Transverse colon (tissue), 4 donors: ENCODE data around the gene BSDC1. TPM values are rescaled to one million over a fixed set of nuclear protein-coding genes. Genes with fewer than 3 reads are reported as not detected.
A peak's percentile ranks its signal among the peaks of the same experiment; 100 is the strongest.

Experiments
- DNase-seq: peaks from one replicate; pipeline ENCODE4 v3.0.0-alpha.2; 2019
- H3K27ac ChIP-seq, 4 donors: fragments of 200-600 bp; sonication (generic); 2 replicates each; pipeline ENCODE4 v1.5.1; 2016 to 2018; ENCODE audit warnings: inconsistent platforms in 4 of 4
- H3K27me3 ChIP-seq: fragments of 200-600 bp; sonication (generic); 2 replicates; pipeline ENCODE4 v1.5.1; 2017; ENCODE audit warnings: inconsistent platforms
- H3K36me3 ChIP-seq, 4 donors: fragments of 200-600 bp; sonication (generic); 2 replicates each; pipeline ENCODE4 v1.5.1; 2017 to 2019; ENCODE audit warnings: inconsistent platforms in 4 of 4
- H3K4me1 ChIP-seq, 4 donors: fragments of 200-600 bp; sonication (generic); 2 replicates each; pipeline ENCODE4 v1.5.1; 2017 to 2020; ENCODE audit warnings: inconsistent platforms in 4 of 4
- H3K4me3 ChIP-seq, 4 donors: fragments of 200-600 bp; sonication (generic); 1 replicate in 1 of 4; 2 replicates in 3 of 4; pipeline versions ENCODE4 v1.5.1 to v1.6.1; 2017 to 2019; ENCODE audit warnings: inconsistent platforms in 4 of 4
- H3K9me3 ChIP-seq, 2 donors: fragments of 200-600 bp; sonication (generic); 2 replicates each; pipeline ENCODE4 v1.5.1; 2017 to 2019; ENCODE audit warnings: inconsistent platforms in 2 of 2
- EP300 ChIP-seq: sonication (generic); formaldehyde crosslinking; IDR thresholded peaks from one replicate; pipeline ENCODE4 v1.6.1; 2017; ENCODE audit warnings: antibody characterized with exemption, low read depth
- POLR2A ChIP-seq: fragments of 450-650 bp; IDR thresholded peaks from one replicate; pipeline ENCODE4 v1.6.1; 2016; ENCODE audit warnings: antibody characterized with exemption, mild to moderate bottlenecking, moderate library complexity
- POLR2AphosphoS5 ChIP-seq, 3 donors: sonication (generic); formaldehyde crosslinking; IDR thresholded peaks; one replicate each; pipeline ENCODE4 v1.6.1; 2016; ENCODE audit warnings: antibody characterized with exemption in 3 of 3
- WGBS, 2 donors: methylation state at CpG; one replicate each; pipeline ENCODE4 v1.1.5; 2018; ENCODE audit warnings: low coverage in 1 of 2; 5-methylcytosine and 5-hydroxymethylcytosine counted together
- in situ Hi-C, 4 donors: fragments of 200-750 bp; cut with MboI; loops; one replicate each; pipeline versions ENCODE4 v1.15.0 to v1.15.1; 2017; ENCODE audit warnings: low sequenced_read_pairs in 3 of 4, low pct_ligation_motif_present in 1 of 4, low pct_unique_long_range_greater_than_20kb in 1 of 4
- intact Hi-C: fragments of 100-400 bp; cut with DNase I; formaldehyde crosslinking; loops from one replicate; pipeline ENCODE4 v1.15.1; 2023; ENCODE audit warnings: low total_unique reads
- total RNA-seq, 4 donors: library from RNA; depleted of rRNA; stranded (reverse); fragments of >200 nt; gene quantifications; one replicate each; pipeline ENCODE4 v1.1.0, GENCODE V29; 2016
- TF ChIP-seq, protein P1 (sequence below), 5 experiments: fragments of 200-600 bp in 3 of 5; fragments of 450-650 bp in 2 of 5; sonication (generic) in 3 of 5; IDR thresholded peaks; 1 replicate in 2 of 5; 2 replicates in 3 of 5; pipeline ENCODE4 v1.5.1; 2016 to 2017; ENCODE audit warnings: antibody characterized with exemption in 5 of 5, inconsistent platforms in 3 of 5, mild to moderate bottlenecking in 2 of 5, moderate library complexity in 1 of 5

Gene BSDC1
- total RNA-seq, 4 donors from 2014 or later: 94.8 to 140 (median 117) TPM

- no peaks in the 10 kb centered on the region for H3K27me3 ChIP-seq
- in situ Hi-C loops (loop anchor here in 1 of 4 donors (25.0 kb wide), 1 partner anchor 183 kb away; the partner anchor contains the start of genes CCDC28B, DCDC2B, EIF3I and IQCC), intact Hi-C loops (no loop called here)
- H3K4me1 ChIP-seq: peaks cover 23 to 34% (median 29%) of the 10 kb centered on the region in 4 donors
- 2 to 3% methylated on average over 6 to 14 of the region's 14 CpGs for WGBS, 2 donors
- peak overlapping the region; percentile 44 to 77 (median 66) for H3K4me3 ChIP-seq
- H3K36me3 ChIP-seq: peaks cover 0 to 11% (median 3%) of the 10 kb centered on the region in 4 donors
- H3K27ac ChIP-seq: peak overlapping the region; percentile 86 to 98 (median 90)
- TF ChIP-seq POLR2A (no peak), EP300 (no peak), POLR2AphosphoS5 (IDR thresholded peaks at IDR 0.05) (no peak)
- TF ChIP-seq, protein P1, sequence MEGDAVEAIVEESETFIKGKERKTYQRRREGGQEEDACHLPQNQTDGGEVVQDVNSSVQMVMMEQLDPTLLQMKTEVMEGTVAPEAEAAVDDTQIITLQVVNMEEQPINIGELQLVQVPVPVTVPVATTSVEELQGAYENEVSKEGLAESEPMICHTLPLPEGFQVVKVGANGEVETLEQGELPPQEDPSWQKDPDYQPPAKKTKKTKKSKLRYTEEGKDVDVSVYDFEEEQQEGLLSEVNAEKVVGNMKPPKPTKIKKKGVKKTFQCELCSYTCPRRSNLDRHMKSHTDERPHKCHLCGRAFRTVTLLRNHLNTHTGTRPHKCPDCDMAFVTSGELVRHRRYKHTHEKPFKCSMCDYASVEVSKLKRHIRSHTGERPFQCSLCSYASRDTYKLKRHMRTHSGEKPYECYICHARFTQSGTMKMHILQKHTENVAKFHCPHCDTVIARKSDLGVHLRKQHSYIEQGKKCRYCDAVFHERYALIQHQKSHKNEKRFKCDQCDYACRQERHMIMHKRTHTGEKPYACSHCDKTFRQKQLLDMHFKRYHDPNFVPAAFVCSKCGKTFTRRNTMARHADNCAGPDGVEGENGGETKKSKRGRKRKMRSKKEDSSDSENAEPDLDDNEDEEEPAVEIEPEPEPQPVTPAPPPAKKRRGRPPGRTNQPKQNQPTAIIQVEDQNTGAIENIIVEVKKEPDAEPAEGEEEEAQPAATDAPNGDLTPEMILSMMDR (IDR thresholded peaks at IDR 0.05): peak in 1 of 5 experiments; percentile 7
- no peak for DNase-seq
- H3K9me3 ChIP-seq: no peaks in the 10 kb centered on the region
Observed at GRCh38 chr1:32394890-32395432, 720 bp upstream of the BSDC1 start.

GRCh38 chr1:32393832-32394140 lies 455 bp downstream of the BSDC1 start:
- DNase-seq: peak; percentile 66
- Histone ChIP-seq H3K27me3 (no peaks in the 10 kb centered on the region), H3K4me3 (peak overlapping the region; percentile 65 to 98 (median 72)), H3K9me3 (no peaks in the 10 kb centered on the region), H3K36me3 (peaks cover 0 to 17% (median 4%) of the 10 kb centered on the region in 4 donors), H3K27ac (peak overlapping the region; percentile 86 to 98 (median 90)), H3K4me1 (peaks cover 23 to 34% (median 29%) of the 10 kb centered on the region in 4 donors)
- intact Hi-C loops: no loop called here
- TF ChIP-seq, protein P1 (IDR thresholded peaks at IDR 0.05): no peak
- TF ChIP-seq POLR2AphosphoS5 (IDR thresholded peaks at IDR 0.05): no peak
- no peak for TF ChIP-seq EP300
- no peak for TF ChIP-seq POLR2A
- in situ Hi-C loops: loop anchor here in 1 of 4 donors (25.0 kb wide), 1 partner anchor 181 kb away; the partner anchor contains the start of genes CCDC28B, DCDC2B, EIF3I and IQCC
- WGBS, 2 donors: 3 to 10% methylated on average over 2 to 15 of the region's 15 CpGs

DNA sequence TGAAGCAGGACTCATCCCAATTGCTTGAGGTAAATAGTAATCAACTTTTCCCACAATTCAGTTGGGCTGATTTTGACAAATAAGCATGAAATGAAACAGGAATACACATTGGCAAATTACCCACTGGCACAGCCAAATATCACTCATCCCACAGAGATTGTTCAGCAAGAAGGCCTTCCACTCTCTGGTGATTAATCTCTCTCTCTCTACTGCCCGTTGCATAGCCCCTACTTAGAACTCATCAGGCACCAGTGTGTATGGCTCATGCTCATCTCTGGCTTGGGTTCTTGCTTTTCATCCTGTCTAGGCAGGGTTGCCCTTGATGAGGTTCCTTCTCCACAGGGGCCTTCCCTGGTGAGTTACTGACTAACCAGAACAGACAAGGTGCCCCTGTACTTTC lies 1.1 kb downstream of the BSDC1 start:
- peak overlapping the region in 3 of 4 donors; percentile 86 to 91 (median 90) for H3K27ac ChIP-seq
- peak overlapping the region in 2 of 4 donors; percentile 65 to 77 for H3K4me3 ChIP-seq
- peaks cover 23 to 34% (median 29%) of the 10 kb centered on the region in 4 donors for H3K4me1 ChIP-seq
- in situ Hi-C loops (loop anchor here in 1 of 4 donors (25.0 kb wide), 1 partner anchor 181 kb away; the partner anchor contains the start of genes CCDC28B, DCDC2B, EIF3I and IQCC), intact Hi-C loops (no loop called here)
- no peak for TF ChIP-seq POLR2AphosphoS5 (IDR thresholded peaks at IDR 0.05)
- TF ChIP-seq, protein P1 (IDR thresholded peaks at IDR 0.05): no peak
- no peaks in the 10 kb centered on the region for H3K27me3 ChIP-seq
- H3K36me3 ChIP-seq: peaks cover 0 to 19% (median 7%) of the 10 kb centered on the region in 4 donors
- DNase-seq: no peak
- WGBS, 2 donors: 62% methylated on average over 1 of the region's 1 CpG; no CpG with 5 or more reads in 1 of the 2 donors
- no peaks in the 10 kb centered on the region for H3K9me3 ChIP-seq

DNA sequence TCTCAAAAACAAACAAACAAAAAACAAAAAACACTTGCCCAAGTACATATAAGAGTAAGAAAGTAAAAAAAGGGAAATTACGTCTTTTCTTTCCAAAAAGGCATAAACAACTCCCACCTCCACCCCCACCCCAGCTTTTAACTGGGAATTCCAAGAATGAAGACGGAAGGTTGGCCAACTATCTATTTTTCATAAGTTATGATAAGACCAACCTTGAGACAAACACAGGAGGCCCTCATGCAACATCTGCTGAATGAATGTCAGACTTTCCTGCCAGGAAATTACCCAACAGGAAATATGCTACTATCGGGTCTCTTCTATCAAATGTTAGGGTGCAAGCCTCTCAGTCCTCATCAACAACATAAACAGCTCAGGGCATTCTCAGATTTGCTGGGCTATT lies 1.9 kb downstream of the BSDC1 start:
- peaks cover 0 to 23% (median 11%) of the 10 kb centered on the region in 4 donors for H3K36me3 ChIP-seq
- TF ChIP-seq, protein P1 (IDR thresholded peaks at IDR 0.05): no peak
- TF ChIP-seq EP300 (no peak), POLR2AphosphoS5 (IDR thresholded peaks at IDR 0.05) (no peak), POLR2A (no peak)
- 71 to 76% methylated on average over 2 to 3 of the region's 3 CpGs for WGBS, 2 donors
- intact Hi-C loops: no loop called here
- no peaks in the 10 kb centered on the region for H3K27me3 ChIP-seq
- H3K4me1 ChIP-seq: peaks cover 23 to 34% (median 29%) of the 10 kb centered on the region in 4 donors
- in situ Hi-C loops: loop anchor here in 1 of 4 donors (25.0 kb wide), 1 partner anchor 180 kb away; the partner anchor contains the start of genes CCDC28B, DCDC2B, EIF3I and IQCC
- no peak overlapping the region for H3K27ac ChIP-seq
- no peak for DNase-seq
- no peaks in the 10 kb centered on the region for H3K9me3 ChIP-seq
- no peak overlapping the region for H3K4me3 ChIP-seq
